ENCODE measurements around the gene ATL1.

- TF ChIP-seq, protein P1, sequence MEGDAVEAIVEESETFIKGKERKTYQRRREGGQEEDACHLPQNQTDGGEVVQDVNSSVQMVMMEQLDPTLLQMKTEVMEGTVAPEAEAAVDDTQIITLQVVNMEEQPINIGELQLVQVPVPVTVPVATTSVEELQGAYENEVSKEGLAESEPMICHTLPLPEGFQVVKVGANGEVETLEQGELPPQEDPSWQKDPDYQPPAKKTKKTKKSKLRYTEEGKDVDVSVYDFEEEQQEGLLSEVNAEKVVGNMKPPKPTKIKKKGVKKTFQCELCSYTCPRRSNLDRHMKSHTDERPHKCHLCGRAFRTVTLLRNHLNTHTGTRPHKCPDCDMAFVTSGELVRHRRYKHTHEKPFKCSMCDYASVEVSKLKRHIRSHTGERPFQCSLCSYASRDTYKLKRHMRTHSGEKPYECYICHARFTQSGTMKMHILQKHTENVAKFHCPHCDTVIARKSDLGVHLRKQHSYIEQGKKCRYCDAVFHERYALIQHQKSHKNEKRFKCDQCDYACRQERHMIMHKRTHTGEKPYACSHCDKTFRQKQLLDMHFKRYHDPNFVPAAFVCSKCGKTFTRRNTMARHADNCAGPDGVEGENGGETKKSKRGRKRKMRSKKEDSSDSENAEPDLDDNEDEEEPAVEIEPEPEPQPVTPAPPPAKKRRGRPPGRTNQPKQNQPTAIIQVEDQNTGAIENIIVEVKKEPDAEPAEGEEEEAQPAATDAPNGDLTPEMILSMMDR (IDR thresholded peaks at IDR 0.05), result no peak
- no peak for TF ChIP-seq EP300 (IDR thresholded peaks at IDR 0.05)
These were observed 107.1 kb downstream of the ATL1 start for GRCh38 chr14:50666772-50667683.

Data from gastroesophageal sphincter (tissue), 3 donors.